Omental fat pad (tissue), 4 donors: ENCODE data around the gene DNAJC2. TPM values are rescaled to one million over a fixed set of nuclear protein-coding genes. Genes with fewer than 3 reads are reported as not detected.
"Not testable (repeated sequence)": the region's sequence is repeated elsewhere in the genome, so short reads cannot be mapped to it uniquely, and the experiment has no call there.

Experiments
- ATAC-seq: fragments of 150-250 bp; one replicate; pipeline ENCODE4 v1.9.1; 2016; ENCODE audit warnings: mild to moderate bottlenecking, moderate library complexity; ENCODE audit not compliant: low FRiP score
- DNase-seq: peaks from one replicate; pipeline ENCODE4 v3.0.0-alpha.2; 2019; ENCODE audit warnings: low spot score
- small RNA-seq: library from RNA; depleted of rRNA; stranded (forward); fragments of <200 nt; gene quantifications from one replicate; pipeline ENCODE3, GENCODE V24; 2016
- total RNA-seq, 4 donors: library from RNA; depleted of rRNA; stranded (reverse); fragments of >200 nt; gene quantifications; one replicate each; pipeline ENCODE4 v1.1.0, GENCODE V29; 2016
- TF ChIP-seq, protein P1 (sequence below), 3 donors: fragments of 450-650 bp; IDR thresholded peaks; one replicate each; pipeline ENCODE4 v1.5.1; 2016 to 2017; ENCODE audit warnings: antibody characterized with exemption in 3 of 3, mild to moderate bottlenecking in 3 of 3, moderate library complexity in 2 of 3

DNAJC2 gene
- total RNA-seq, 4 donors from 2014 or later: 15.6 to 54.3 (median 21.2) TPM

- TF ChIP-seq, protein P1, sequence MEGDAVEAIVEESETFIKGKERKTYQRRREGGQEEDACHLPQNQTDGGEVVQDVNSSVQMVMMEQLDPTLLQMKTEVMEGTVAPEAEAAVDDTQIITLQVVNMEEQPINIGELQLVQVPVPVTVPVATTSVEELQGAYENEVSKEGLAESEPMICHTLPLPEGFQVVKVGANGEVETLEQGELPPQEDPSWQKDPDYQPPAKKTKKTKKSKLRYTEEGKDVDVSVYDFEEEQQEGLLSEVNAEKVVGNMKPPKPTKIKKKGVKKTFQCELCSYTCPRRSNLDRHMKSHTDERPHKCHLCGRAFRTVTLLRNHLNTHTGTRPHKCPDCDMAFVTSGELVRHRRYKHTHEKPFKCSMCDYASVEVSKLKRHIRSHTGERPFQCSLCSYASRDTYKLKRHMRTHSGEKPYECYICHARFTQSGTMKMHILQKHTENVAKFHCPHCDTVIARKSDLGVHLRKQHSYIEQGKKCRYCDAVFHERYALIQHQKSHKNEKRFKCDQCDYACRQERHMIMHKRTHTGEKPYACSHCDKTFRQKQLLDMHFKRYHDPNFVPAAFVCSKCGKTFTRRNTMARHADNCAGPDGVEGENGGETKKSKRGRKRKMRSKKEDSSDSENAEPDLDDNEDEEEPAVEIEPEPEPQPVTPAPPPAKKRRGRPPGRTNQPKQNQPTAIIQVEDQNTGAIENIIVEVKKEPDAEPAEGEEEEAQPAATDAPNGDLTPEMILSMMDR (IDR thresholded peaks at IDR 0.05): no peak
- ATAC-seq (no peak), DNase-seq (no peak)
These were observed 52.4 kb downstream of the DNAJC2 start for GRCh38 chr7:103292122-103292521.

DNA sequence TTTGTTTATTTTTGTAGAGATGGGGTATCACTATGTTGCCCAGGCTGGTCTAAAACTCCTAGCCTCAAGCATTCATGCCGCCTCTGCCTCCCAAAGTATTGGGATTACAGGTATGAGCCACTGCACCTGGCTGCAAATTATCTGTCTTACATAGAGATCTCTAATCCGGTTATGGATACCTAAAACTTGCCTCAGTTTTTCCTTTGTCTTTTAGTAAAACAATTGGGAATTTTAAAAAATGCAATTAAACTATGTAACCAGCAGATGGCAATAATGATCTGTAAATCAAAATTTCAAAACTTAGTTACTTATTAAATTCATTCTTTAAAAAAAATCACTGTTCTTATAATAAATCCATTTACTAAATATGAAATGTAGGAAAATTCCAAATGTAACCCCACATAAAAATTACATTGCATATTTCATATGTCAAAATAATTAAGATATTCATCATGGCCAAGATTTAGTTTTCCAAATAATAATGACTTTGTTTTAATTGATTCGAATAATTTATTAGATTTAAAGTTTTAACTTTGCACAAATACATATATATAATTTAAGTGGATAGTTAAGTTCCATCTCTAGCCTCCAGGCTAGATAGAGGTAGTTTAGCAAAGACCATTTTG is 61.7 kb downstream of the DNAJC2 start:
- DNase-seq, ATAC-seq: not testable (repeated sequence)

DNA sequence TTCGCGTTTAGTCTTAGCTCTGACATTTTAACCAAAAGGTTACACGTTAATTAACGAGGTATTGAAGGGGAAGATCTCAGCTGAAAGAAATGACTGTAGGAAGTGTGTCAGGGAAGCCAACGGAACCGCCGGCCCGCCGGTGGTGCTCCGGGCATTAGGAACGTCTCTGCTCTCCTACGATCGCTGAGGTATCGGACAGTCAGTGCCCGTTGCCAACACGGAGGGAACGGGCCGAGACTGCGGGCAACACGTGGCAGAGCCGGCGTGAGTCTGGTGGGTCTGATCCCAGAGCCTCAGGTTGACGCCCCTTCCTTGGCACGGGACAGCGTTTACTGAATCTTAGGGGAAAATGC is 63.8 kb downstream of the DNAJC2 start:
- peak; percentile 49 for ATAC-seq
- not testable (repeated sequence) for DNase-seq

DNA sequence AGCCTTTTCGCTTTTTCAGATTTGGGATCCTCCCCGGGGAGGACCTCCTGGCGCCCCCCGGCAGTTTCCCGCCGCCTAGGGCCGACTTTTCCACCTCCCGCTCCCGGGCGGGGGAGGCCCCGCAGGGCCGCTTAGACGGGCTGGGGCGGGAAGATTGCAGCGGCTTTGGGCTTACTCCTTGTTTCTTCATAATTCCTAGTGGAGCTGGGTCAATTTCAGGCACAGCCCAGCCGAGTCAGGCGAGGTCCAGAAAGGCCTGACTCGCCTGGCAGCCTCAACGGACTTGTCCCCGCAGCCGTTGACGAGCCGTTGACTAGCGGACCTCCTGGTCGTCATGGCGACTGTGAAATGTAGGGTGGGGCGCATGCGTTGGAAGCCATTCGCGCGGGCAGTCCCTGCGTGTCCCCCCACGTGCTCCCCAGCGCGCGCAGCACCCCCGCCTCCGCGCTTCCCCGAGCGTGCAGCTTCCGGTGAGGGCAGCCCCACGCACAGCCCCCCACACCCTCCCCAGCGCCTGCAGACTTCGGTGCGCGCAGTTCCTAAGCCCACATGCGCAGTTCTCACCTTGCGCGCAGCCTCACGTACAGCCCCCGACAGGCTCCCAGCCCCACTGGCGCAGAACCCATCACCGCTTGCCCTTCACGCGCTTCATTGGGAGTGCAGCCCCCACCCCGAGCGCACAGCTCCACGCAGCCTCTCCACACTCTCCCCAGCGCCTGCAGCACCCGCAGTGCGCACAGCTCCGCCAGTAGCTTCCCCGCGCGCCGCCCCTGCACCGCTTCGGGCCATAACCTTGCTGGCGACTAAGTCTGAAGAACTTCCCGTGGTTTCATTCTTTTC is 64.4 kb downstream of the DNAJC2 start:
- peak; percentile 97 for ATAC-seq
- not testable (repeated sequence) for DNase-seq

DNA sequence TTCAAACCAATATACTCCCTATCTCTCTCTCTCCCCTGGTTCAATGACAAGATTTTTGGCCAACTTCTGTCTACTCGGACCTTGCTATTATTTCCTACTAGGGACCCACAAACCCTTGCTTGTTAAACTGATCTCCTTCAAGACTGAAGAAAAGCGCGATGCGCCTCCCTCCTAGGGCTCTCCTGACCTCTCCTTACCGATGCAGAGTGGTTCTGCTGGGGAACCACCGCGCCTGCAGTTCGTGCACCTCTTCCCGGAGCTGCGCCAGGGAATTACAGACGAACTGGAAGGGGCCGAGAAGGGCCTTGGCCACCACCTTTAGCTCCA is 65.0 kb downstream of the DNAJC2 start:
- peak; percentile 85 for ATAC-seq
- DNase-seq: not testable (repeated sequence)

DNA sequence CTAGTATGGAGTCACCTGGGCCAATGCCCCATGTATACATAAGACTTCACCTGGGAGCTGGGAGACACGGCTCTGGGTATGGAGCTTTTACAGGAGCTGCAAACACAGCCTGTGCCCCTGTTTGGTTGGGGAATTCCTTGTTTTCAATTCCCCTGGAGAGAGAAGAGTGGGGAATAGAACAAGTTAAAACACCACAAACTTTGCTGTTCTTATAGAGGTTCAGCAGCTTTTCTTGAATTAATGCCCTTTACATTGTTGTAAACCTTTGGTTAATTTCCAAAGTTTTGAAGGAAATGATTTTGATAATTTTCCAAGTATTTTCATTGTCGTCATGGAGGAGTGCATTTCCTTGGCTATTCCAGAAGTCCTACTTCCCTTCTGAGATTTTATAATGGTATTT is 66.4 kb downstream of the DNAJC2 start:
- not testable (repeated sequence) for DNase-seq, ATAC-seq

DNA sequence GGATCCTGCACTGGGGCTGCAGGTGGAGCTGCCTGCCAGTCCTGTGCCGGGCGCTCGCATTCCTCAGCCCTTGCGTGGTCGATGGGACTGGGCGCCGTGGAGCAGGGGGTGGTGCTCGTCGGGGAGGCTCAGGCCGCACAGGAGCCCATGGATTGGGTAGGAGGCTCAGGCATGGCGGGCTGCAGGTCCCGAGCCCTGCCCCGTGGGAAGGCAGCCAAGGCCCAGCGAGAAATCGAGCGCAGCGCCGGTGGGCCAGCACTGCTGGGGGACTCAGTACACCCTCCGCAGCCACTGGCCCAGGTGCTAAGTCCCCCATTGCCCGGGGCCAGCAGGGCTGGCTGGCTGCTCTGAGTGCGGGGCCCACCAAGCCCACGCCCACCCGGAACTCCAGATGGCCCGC is 69.7 kb downstream of the DNAJC2 start:
- ATAC-seq, DNase-seq: not testable (repeated sequence)

GRCh38 chr7:103273374-103273773 is 71.2 kb downstream of the DNAJC2 start:
- not testable (repeated sequence) for ATAC-seq, DNase-seq

GRCh38 chr7:103266229-103266628 is 78.3 kb downstream of the DNAJC2 start:
- not testable (repeated sequence) for ATAC-seq, DNase-seq

GRCh38 chr7:103264054-103264453 is 80.5 kb downstream of the DNAJC2 start:
- not testable (repeated sequence) for DNase-seq, ATAC-seq

Small RNAs within 50 kb of the gene (small RNA-seq; reads per million reads assigned to genes)
- gene RPS29P16: not detected

Other genes with a start within 250 kb of the DNAJC2 start
- 10 to 100 TPM in 2 of 4 donors, 1 to 10 TPM in 2; 5.9 to 13.1 (median 8.6) TPM for gene NAPEPLD, start 195.7 kb downstream of the DNAJC2 start, total RNA-seq
- 10 to 100 TPM; 43.5 to 48.1 (median 46.9) TPM for gene PMPCB, start 47.3 kb downstream of the DNAJC2 start, total RNA-seq
- 100 to 1,000 TPM in 2 of 4 donors, 10 to 100 TPM in 2; 84.3 to 106 (median 97.3) TPM for gene PSMC2, start 2.9 kb upstream of the DNAJC2 start, total RNA-seq
- under 1 TPM in 2 of 4 donors, not detected in 2; 0.19 to 0.47 TPM for gene SLC26A5, start 101.4 kb upstream of the DNAJC2 start, total RNA-seq